HL-60 (cell line): ENCODE measurements around the gene ZSCAN29.

Source experiments
- DNase-seq, 2 experiments: peaks; one replicate each; pipeline ENCODE4 v3.0.0-alpha.2; 2010 to 2020; ENCODE audit warnings: low read depth in 1 of 2, low spot score in 1 of 2
- H3K27ac ChIP-seq: fragments of 250-450 bp; sonication (Bioruptor Pico); replicated peaks from 2 replicates; pipeline ENCODE4 v1.5.1; 2020; ENCODE audit warnings: mild to moderate bottlenecking, moderate library complexity
- H3K27me3 ChIP-seq: fragments of 250-450 bp; sonication (Bioruptor Pico); 2 replicates; pipeline ENCODE4 v1.5.1; 2021; ENCODE audit warnings: mild to moderate bottlenecking, moderate library complexity; ENCODE audit not compliant: insufficient read depth, poor library complexity, severe bottlenecking
- H3K4me3 ChIP-seq: replicated peaks from 2 replicates; pipeline ENCODE4 v1.5.1; 2011; ENCODE audit warnings: mild to moderate bottlenecking, control low read depth, low read length; ENCODE audit not compliant: insufficient read depth
- GABPA ChIP-seq: IDR thresholded peaks from 2 replicates; pipeline ENCODE4 v1.6.1; 2012; ENCODE audit warnings: low read depth
- POLR2AphosphoS5 ChIP-seq: IDR thresholded peaks from 2 replicates; pipeline ENCODE4 v1.6.1; 2012; ENCODE audit warnings: low read depth
- SPI1 ChIP-seq: IDR thresholded peaks from 2 replicates; pipeline ENCODE4 v1.6.1; 2012; ENCODE audit warnings: low read depth, mild to moderate bottlenecking, borderline replicate concordance
- TF ChIP-seq, protein P1 (sequence below): IDR thresholded peaks from one replicate; pipeline ENCODE4 v1.5.1; 2011; ENCODE audit warnings: low read length, control low read depth, inconsistent platforms; ENCODE audit not compliant: insufficient read depth
- TF ChIP-seq, protein P2 (sequence below): IDR thresholded peaks from 2 replicates; pipeline ENCODE4 v1.6.1; 2012; ENCODE audit warnings: low read depth; ENCODE audit not compliant: insufficient replicate concordance

Gene ZSCAN29

DNA sequence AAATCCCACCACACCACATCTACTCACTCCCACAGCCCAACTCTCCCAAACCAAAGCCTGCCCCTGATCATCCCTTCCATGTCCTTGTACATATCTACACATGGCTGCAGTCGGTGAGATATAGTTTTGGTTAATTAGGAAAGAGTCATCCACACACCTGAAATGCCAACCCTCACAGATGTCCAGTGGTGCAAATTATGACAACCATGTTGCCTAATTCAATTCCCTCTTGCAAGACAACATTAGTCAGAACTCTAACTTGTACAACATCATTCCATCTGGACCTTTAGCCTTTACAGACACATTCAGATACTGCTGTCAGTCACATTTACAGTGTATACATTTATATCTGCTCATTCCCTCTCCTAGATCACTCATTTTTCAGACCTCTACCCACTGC lies 41.3 kb upstream of the ZSCAN29 start:
- no peak overlapping the region for H3K27ac ChIP-seq
- no peaks in the 10 kb centered on the region for H3K27me3 ChIP-seq

DNA sequence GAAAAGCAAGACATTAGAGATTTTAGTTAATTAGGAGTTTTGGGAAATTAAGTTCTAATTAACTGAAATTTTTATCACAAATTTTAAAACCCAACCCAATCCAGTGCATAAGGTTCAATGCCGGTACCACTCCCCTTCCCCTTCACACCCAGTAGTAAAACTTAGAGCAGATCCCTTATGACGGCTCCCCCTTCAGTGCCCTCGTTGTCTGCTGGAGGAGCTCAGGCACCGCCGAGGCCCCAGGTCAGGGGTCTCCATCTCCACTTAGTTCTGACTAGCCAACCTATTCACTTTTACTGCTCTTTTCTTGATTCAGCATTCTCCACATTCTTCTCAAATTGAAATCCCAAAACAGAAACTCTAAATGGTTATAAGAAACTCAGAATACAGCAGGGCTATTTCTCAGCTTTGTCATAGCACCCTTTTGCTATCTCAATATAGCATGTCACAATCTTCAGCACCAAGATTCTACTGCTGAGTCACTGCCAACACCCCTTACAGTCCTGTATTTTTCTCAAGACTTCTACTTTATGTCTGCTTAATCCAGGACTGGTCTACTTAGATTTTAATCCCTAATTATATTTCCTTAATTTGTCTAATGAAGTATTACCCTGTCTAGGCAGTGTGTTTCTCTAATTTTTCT lies 39.9 kb upstream of the ZSCAN29 start:
- TF ChIP-seq POLR2AphosphoS5 (no peak), GABPA (no peak), SPI1 (no peak)
- TF ChIP-seq, protein P1, sequence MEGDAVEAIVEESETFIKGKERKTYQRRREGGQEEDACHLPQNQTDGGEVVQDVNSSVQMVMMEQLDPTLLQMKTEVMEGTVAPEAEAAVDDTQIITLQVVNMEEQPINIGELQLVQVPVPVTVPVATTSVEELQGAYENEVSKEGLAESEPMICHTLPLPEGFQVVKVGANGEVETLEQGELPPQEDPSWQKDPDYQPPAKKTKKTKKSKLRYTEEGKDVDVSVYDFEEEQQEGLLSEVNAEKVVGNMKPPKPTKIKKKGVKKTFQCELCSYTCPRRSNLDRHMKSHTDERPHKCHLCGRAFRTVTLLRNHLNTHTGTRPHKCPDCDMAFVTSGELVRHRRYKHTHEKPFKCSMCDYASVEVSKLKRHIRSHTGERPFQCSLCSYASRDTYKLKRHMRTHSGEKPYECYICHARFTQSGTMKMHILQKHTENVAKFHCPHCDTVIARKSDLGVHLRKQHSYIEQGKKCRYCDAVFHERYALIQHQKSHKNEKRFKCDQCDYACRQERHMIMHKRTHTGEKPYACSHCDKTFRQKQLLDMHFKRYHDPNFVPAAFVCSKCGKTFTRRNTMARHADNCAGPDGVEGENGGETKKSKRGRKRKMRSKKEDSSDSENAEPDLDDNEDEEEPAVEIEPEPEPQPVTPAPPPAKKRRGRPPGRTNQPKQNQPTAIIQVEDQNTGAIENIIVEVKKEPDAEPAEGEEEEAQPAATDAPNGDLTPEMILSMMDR, result no peak
- TF ChIP-seq, protein P2, sequence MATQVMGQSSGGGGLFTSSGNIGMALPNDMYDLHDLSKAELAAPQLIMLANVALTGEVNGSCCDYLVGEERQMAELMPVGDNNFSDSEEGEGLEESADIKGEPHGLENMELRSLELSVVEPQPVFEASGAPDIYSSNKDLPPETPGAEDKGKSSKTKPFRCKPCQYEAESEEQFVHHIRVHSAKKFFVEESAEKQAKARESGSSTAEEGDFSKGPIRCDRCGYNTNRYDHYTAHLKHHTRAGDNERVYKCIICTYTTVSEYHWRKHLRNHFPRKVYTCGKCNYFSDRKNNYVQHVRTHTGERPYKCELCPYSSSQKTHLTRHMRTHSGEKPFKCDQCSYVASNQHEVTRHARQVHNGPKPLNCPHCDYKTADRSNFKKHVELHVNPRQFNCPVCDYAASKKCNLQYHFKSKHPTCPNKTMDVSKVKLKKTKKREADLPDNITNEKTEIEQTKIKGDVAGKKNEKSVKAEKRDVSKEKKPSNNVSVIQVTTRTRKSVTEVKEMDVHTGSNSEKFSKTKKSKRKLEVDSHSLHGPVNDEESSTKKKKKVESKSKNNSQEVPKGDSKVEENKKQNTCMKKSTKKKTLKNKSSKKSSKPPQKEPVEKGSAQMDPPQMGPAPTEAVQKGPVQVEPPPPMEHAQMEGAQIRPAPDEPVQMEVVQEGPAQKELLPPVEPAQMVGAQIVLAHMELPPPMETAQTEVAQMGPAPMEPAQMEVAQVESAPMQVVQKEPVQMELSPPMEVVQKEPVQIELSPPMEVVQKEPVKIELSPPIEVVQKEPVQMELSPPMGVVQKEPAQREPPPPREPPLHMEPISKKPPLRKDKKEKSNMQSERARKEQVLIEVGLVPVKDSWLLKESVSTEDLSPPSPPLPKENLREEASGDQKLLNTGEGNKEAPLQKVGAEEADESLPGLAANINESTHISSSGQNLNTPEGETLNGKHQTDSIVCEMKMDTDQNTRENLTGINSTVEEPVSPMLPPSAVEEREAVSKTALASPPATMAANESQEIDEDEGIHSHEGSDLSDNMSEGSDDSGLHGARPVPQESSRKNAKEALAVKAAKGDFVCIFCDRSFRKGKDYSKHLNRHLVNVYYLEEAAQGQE, result no peak
- no peaks in the 10 kb centered on the region for H3K27me3 ChIP-seq
- H3K4me3 ChIP-seq, result no peak overlapping the region
- DNase-seq, result no peak
- no peak overlapping the region for H3K27ac ChIP-seq

More for the DNA sequence above, 41.3 kb upstream of the ZSCAN29 start:
- no peak for DNase-seq
- TF ChIP-seq POLR2AphosphoS5, result no peak
- TF ChIP-seq, protein P2, result no peak
- TF ChIP-seq, protein P1, result no peak
- TF ChIP-seq GABPA, result no peak
- no peak for TF ChIP-seq SPI1
- H3K4me3 ChIP-seq, result no peak overlapping the region

DNA sequence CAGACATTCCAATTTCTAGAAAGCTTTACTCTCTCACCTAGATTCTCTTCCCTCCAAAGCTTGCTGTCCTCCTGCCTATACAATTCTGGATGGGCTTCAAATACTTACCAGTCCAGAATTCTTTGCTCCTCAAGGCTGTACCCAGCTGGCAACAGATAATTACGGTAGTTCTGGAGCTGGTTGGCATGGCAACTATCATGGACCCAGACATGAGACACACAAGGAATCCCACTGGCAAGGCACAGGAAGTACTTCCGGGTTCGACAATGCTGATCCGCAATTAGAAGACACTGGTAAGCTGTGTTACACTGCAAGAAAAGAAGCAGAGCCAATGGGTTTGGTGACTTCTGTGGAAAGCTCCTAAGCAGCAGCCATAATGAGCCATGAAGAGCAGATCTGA lies 37.9 kb upstream of the ZSCAN29 start:
- no peak for DNase-seq
- Histone ChIP-seq H3K27ac (no peak overlapping the region), H3K27me3 (no peaks in the 10 kb centered on the region), H3K4me3 (no peak overlapping the region)
- TF ChIP-seq, protein P1, result no peak
- no peak for TF ChIP-seq SPI1
- TF ChIP-seq GABPA, result no peak
- TF ChIP-seq POLR2AphosphoS5, result no peak
- TF ChIP-seq, protein P2, result no peak
